ENCODE data around the gene ARPC5. TPM values are rescaled to one million over a fixed set of nuclear protein-coding genes. Genes with fewer than 3 reads are reported as not detected.

ARPC5 gene
- total RNA-seq, 4 donors from 2014 or later = 80.6 to 111 (median 91.1) TPM

DNA sequence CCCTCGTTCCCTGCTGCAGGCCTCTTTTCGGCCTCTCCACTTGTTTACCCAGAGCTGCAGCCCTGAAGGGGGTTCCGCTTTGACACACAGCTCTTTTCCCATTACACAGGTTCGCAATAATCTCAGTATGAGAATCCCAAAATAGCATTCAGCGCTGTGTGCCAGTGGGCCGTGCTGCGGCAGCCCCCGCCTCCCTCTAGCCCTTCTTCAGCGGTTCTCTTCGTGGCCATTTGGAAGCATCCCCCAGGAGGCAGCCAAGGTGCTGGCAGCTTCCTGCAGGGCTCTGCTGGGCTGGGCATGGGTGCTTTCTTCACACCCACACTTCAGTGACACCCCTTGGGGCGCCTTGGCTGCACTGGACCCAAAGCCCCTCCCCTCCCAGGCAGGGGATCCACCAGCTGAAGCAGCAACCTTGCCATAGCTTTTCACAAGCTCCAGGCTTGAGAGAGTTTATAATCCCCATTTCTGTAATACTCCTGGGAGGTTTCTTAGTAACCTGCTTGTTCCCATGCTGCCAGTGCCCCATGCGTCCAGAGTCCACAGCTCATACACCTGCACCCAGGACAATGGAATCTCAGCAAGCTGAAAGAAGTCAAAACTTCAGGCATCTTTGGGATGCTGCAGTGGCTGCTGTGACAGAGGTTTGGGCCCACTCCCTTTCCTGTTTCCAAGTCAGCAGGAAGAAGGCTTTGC, 53.4 kb downstream of the ARPC5 start:
- H3K36me3 ChIP-seq = no peaks in the 10 kb centered on the region
- TF ChIP-seq, protein P1, sequence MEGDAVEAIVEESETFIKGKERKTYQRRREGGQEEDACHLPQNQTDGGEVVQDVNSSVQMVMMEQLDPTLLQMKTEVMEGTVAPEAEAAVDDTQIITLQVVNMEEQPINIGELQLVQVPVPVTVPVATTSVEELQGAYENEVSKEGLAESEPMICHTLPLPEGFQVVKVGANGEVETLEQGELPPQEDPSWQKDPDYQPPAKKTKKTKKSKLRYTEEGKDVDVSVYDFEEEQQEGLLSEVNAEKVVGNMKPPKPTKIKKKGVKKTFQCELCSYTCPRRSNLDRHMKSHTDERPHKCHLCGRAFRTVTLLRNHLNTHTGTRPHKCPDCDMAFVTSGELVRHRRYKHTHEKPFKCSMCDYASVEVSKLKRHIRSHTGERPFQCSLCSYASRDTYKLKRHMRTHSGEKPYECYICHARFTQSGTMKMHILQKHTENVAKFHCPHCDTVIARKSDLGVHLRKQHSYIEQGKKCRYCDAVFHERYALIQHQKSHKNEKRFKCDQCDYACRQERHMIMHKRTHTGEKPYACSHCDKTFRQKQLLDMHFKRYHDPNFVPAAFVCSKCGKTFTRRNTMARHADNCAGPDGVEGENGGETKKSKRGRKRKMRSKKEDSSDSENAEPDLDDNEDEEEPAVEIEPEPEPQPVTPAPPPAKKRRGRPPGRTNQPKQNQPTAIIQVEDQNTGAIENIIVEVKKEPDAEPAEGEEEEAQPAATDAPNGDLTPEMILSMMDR (IDR thresholded peaks at IDR 0.05) = no peak
- TF ChIP-seq POLR2AphosphoS5 (IDR thresholded peaks at IDR 0.05) (no peak), EP300 (IDR thresholded peaks at IDR 0.05) (no peak), POLR2A (IDR thresholded peaks at IDR 0.05; ENCODE audit: low read depth) (no peak)
- H3K4me3 ChIP-seq = no peak overlapping the region
- H3K27me3 ChIP-seq = no peaks in the 10 kb centered on the region
- peak overlapping the region in 1 of 4 donors; percentile 0 for H3K27ac ChIP-seq (replicated peaks in 1 of 4)
- no peak for DNase-seq (ENCODE audit: extremely low spot score)
- WGBS = 91% methylated on average over 12 of the region's 12 CpGs
- H3K4me1 ChIP-seq = peaks cover 0 to 2% (median 0%) of the 10 kb centered on the region in 4 donors
- H3K9me3 ChIP-seq = no peaks in the 10 kb centered on the region
- intact Hi-C loops (cut with DNase I) = no loop called here

DNA sequence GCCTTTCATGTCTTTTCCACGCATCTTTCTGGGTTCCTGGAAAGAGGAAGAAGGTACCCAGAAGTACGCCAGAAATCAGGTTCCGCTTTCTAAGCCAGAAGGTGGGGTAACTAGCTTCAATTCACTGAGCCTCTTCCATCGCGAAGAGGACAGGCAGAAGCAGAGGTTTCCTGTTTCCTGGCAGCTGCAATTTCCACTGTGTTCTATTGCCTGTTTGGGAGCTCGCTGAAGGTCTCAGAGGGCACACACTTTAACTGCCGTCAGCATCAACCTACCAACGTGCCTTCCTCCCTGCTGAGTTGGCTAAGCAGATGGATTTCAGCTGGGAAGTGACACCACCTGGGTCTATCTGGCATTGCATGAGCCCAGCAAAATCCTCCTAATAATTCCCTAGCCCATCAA, 55.3 kb downstream of the ARPC5 start:
- H3K4me3 ChIP-seq = no peak overlapping the region
- no peaks in the 10 kb centered on the region for H3K27me3 ChIP-seq
- H3K36me3 ChIP-seq = no peaks in the 10 kb centered on the region
- H3K4me1 ChIP-seq = peaks cover 0 to 2% (median 0%) of the 10 kb centered on the region in 4 donors
- intact Hi-C loops (cut with DNase I) = no loop called here
- no peak for DNase-seq (ENCODE audit: extremely low spot score)
- TF ChIP-seq, protein P1 (IDR thresholded peaks at IDR 0.05) = peak in 1 of 3 experiments; percentile 5
- peak; percentile 12 to 35 for TF ChIP-seq POLR2AphosphoS5 (IDR thresholded peaks at IDR 0.05)
- TF ChIP-seq POLR2A (IDR thresholded peaks at IDR 0.05; ENCODE audit: low read depth) = no peak
- no peak for TF ChIP-seq EP300 (IDR thresholded peaks at IDR 0.05)
- no peak overlapping the region for H3K27ac ChIP-seq (replicated peaks in 1 of 4)
- 46% methylated on average over 8 of the region's 8 CpGs for WGBS
- no peaks in the 10 kb centered on the region for H3K9me3 ChIP-seq

DNA sequence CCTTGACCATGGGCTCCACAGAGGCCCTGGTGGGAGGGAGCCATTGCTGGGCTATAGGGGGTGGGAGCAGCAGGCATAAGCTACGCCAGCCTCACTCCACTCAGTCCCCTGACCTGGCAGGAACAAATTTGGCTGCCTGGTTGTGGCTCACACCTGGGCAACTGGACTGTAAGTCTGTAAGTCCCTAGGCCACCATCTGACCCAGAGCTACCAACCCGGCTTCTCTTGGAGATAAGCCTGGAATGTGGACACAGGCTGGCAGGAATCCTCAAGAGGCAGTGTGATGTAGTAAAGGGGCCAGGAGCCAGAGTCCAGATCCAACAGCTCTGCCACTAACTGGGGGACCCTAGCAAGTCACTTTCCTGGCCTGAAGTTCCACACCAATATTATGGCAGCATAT, 56.7 kb downstream of the ARPC5 start:
- no CpG with 5 or more reads among the region's 2 CpGs for WGBS
- Histone ChIP-seq H3K27me3 (no peaks in the 10 kb centered on the region), H3K27ac (replicated peaks in 1 of 4) (no peak overlapping the region), H3K36me3 (no peaks in the 10 kb centered on the region), H3K4me3 (no peak overlapping the region), H3K4me1 (peaks cover 0 to 7% (median 1%) of the 10 kb centered on the region in 4 donors), H3K9me3 (no peaks in the 10 kb centered on the region)
- TF ChIP-seq EP300 (IDR thresholded peaks at IDR 0.05) = no peak
- no peak for TF ChIP-seq POLR2AphosphoS5 (IDR thresholded peaks at IDR 0.05)
- no peak for TF ChIP-seq POLR2A (IDR thresholded peaks at IDR 0.05; ENCODE audit: low read depth)
- TF ChIP-seq, protein P1 (IDR thresholded peaks at IDR 0.05) = no peak
- intact Hi-C loops (cut with DNase I) = no loop called here
- no peak for DNase-seq (ENCODE audit: extremely low spot score)

DNA sequence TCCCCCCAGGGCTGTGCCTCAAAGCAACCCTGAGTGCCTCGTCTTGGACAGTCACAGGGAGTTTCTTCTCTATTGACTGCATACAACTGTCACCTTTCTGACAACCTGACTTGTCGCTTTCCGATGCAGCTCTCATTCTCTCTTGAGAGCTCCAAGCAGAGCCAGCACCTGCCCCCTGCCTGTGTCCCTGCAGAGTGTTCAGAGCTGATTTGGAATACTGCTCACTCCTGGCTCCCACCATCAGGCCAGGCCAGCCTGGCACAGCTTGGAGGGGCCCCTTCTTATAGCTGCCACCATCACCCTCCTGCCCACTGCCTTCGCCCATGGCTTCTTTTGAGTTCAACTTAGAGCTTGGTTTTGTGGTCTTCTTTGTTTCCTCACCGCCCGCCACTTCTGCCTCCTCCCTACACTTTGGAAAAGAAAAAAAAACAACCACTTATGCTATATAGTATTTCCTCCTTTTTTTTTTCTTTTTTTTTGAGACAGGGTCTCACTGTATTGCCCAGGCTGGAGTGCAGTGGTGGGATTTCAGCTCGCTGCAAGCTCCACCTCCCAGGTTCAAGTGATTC, 57.6 kb downstream of the ARPC5 start:
- WGBS = 76% methylated on average over 7 of the region's 7 CpGs
- peaks cover 0 to 7% (median 1%) of the 10 kb centered on the region in 4 donors for H3K4me1 ChIP-seq
- H3K9me3 ChIP-seq = no peaks in the 10 kb centered on the region
- no peaks in the 10 kb centered on the region for H3K36me3 ChIP-seq
- no peak for DNase-seq (ENCODE audit: extremely low spot score)
- no peak for TF ChIP-seq POLR2A (IDR thresholded peaks at IDR 0.05; ENCODE audit: low read depth)
- TF ChIP-seq, protein P1 (IDR thresholded peaks at IDR 0.05) = no peak
- no peak for TF ChIP-seq EP300 (IDR thresholded peaks at IDR 0.05)
- TF ChIP-seq POLR2AphosphoS5 (IDR thresholded peaks at IDR 0.05) = no peak
- H3K4me3 ChIP-seq = no peak overlapping the region
- H3K27ac ChIP-seq (replicated peaks in 1 of 4) = peak overlapping the region in 1 of 4 donors; percentile 12
- intact Hi-C loops (cut with DNase I) = no loop called here
- H3K27me3 ChIP-seq = no peaks in the 10 kb centered on the region
